ENCODE data around the gene P2RX5.
"Not testable (repeated sequence)": the region's sequence is repeated elsewhere in the genome, so short reads cannot be mapped to it uniquely, and the experiment has no call there.

P2RX5 gene

GRCh38 chr17:3710951-3711383 lies 15.0 kb upstream of the P2RX5 start:
- peak in 1 of 2 experiments; percentile 26 for DNase-seq

GRCh38 chr17:3708366-3708765 lies 12.4 kb upstream of the P2RX5 start:
- DNase-seq, result no peak

GRCh38 chr17:3705718-3705984 lies 9.7 kb upstream of the P2RX5 start:
- DNase-seq, result not testable (repeated sequence)

- no peak for DNase-seq
These were observed 9.2 kb upstream of the P2RX5 start for GRCh38 chr17:3704931-3705717.

- not testable (repeated sequence) for DNase-seq
These were observed 6.1 kb upstream of the P2RX5 start for GRCh38 chr17:3702041-3702539.

- DNase-seq, result no peak
These were observed 4.0 kb upstream of the P2RX5 start for GRCh38 chr17:3699951-3700350.

- DNase-seq, result no peak
These were observed 2.2 kb upstream of the P2RX5 start for GRCh38 chr17:3698139-3698538.

GRCh38 chr17:3697103-3697476 lies 1.1 kb upstream of the P2RX5 start:
- DNase-seq, result no peak

- DNase-seq, result no peak
These were observed 729 bp downstream of the P2RX5 start for GRCh38 chr17:3695129-3695722.

GRCh38 chr17:3693829-3694231 lies 2.1 kb downstream of the P2RX5 start:
- DNase-seq, result no peak

GRCh38 chr17:3693141-3693540 lies 2.8 kb downstream of the P2RX5 start:
- no peak for DNase-seq

GRCh38 chr17:3692346-3692745 lies 3.6 kb downstream of the P2RX5 start:
- no peak for DNase-seq

- no peak for DNase-seq
These were observed 4.3 kb downstream of the P2RX5 start for GRCh38 chr17:3691617-3692067.

GRCh38 chr17:3690094-3690715 lies 5.8 kb downstream of the P2RX5 start:
- DNase-seq, result no peak

GRCh38 chr17:3689262-3690093 lies 6.5 kb downstream of the P2RX5 start:
- no peak for DNase-seq

GRCh38 chr17:3688852-3689261 lies 7.1 kb downstream of the P2RX5 start:
- no peak for DNase-seq

GRCh38 chr17:3688027-3688553 lies 7.9 kb downstream of the P2RX5 start:
- peak in 1 of 2 experiments; percentile 18 for DNase-seq

GRCh38 chr17:3685174-3685573 lies 10.8 kb downstream of the P2RX5 start:
- DNase-seq, result no peak

GRCh38 chr17:3683054-3683511 lies 12.9 kb downstream of the P2RX5 start:
- peak in 1 of 2 experiments; percentile 35 for DNase-seq

- no peak for DNase-seq
These were observed 13.9 kb downstream of the P2RX5 start for GRCh38 chr17:3682033-3682432.

- DNase-seq, result no peak
These were observed 14.4 kb downstream of the P2RX5 start for GRCh38 chr17:3681565-3681964.

GRCh38 chr17:3681057-3681456 lies 14.9 kb downstream of the P2RX5 start:
- no peak for DNase-seq

All from SW 1271 (cell line).